Activated CD8-positive, alpha-beta memory T cell treated with anti-CD3 and anti-CD28 coated beads, Interleukin-2, amount 50 U/mL, for 4 hours (primary cell): Measurements from ENCODE around the gene UMAD1.
"Not testable (repeated sequence)": the region's sequence is repeated elsewhere in the genome, so short reads cannot be mapped to it uniquely, and the experiment has no call there.

Source experiments
- DNase-seq: peaks from one replicate; pipeline ENCODE4 v3.0.0-alpha.2; 2020

Gene UMAD1

DNA sequence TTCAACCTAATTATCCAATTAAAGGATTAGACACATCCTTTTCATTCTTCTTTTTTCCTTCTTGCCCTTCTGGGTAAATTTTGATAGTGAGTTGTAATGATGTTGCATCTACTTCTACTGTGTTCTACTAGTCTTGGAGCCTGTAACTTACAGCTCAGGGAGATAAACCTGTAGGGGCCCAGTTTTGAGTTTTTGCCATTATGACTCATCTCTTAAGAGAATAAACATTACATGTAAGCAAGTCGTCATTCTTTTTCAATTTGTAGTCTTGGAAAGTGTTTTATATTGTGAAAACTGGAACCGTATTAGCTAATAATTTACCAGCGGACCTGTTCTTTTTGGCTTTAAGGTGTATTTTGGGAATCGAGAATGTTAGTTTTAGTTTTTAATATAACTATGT, 167.6 kb downstream of the UMAD1 start:
- no peak for DNase-seq

DNA sequence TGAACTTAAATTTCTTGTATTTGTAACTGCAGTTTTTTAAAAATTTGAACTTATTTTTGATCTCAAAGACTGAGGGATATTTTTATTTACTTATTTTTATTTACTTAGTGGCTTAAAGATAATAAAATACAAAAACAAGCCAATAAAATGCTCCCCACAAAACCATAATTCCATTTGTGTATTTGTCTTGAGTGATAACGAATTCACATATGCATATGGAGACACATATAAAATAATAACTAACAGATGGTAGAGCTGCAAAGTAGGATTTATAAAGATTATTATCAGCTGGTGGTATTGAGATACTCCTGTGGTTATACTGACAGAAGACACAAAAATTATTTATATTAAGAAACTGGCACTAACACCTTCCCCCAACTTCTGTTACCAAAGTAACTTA, 168.1 kb downstream of the UMAD1 start:
- DNase-seq: no peak

DNA sequence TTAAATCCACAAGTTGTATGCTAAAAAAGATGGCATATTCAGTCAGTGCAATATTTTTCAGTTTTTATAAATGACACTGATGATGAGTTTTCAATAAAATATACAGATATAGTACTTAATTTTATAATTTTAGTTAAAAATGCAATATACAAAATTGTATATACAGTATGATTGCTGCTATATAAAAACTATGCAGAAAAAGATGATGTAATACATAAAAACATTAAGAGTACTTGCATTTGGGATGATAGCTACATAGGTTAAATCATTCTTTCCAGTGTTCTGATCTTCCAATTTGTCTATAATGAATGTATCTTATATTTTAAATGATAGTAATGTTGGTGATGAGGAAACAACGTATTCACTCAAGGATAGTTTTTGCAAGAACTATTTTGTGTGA, 169.8 kb downstream of the UMAD1 start:
- DNase-seq: no peak

DNA sequence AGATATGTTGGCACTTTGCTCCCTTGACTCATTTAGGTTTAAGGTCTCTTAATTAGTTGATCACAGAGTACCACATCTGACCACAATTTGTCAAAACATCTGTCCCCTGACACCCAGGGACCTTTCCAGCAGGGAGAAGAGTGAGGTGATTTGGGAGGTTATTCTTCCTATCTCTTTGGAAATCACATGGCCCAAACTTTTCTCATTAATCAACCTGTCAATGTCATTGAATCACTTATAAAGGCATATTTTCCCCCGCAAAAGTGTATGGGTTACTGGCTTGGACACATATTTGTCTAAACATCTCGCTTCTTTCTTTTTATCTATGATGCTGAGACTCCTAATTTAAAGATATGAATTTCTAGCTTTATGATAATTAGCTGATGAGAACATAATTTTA, 170.3 kb downstream of the UMAD1 start:
- no peak for DNase-seq

DNA sequence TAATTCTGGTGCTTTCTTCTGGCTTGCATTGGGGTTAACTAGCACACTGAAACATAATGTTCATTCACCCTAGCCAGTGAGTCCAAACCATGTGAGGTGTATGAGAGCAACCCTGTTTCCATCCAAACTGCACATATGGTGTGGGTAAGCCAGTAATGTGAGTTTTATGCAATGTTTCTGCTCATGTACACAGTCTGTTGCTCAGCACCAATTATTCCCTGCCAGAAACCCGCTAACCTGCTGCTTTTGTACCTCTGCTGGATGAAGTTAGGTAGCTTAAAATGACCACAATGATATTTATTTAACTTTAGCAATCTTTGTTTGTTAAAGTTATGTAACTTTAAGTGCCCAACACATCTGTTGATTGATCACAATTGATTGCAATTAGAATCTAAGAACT, 171.6 kb downstream of the UMAD1 start:
- DNase-seq: no peak

DNA sequence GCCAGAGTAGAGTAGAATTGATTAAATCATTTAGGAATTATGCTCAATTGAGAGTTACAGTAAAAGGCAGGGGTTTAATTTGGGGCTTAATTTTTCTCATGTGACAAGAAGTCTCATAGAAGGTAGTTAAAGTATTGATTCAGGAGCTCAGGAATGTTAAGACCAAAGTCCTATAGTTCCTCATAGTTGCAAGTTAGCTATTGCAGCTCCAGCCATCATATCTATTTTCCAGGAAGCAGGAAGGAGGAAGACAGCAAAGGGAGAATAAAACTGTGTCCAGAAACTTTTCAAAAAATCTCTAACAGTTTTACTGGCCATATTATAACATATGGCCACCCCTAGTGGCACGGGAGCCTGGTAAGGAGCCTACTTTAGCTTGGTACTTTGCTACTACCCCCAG, 174.8 kb downstream of the UMAD1 start:
- DNase-seq: no peak

DNA sequence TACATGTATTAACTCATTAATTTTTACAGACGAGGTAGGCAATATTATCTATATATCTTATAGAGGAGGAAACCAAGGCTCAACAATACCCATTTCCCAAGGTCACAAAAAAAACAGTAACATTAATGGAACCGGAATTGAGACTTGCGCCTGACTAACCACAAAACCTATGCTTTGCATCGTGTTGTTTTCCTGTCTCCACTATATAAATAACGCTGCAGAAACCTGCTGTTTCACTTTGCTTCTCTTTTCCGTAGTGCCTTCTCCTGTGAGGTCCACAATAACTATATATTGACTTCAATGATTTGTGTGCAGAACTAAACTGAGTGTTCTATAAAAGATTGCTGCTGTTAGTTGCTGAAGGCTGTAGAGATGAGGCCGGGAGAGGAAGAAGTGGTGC, 175.5 kb downstream of the UMAD1 start:
- no peak for DNase-seq

DNA sequence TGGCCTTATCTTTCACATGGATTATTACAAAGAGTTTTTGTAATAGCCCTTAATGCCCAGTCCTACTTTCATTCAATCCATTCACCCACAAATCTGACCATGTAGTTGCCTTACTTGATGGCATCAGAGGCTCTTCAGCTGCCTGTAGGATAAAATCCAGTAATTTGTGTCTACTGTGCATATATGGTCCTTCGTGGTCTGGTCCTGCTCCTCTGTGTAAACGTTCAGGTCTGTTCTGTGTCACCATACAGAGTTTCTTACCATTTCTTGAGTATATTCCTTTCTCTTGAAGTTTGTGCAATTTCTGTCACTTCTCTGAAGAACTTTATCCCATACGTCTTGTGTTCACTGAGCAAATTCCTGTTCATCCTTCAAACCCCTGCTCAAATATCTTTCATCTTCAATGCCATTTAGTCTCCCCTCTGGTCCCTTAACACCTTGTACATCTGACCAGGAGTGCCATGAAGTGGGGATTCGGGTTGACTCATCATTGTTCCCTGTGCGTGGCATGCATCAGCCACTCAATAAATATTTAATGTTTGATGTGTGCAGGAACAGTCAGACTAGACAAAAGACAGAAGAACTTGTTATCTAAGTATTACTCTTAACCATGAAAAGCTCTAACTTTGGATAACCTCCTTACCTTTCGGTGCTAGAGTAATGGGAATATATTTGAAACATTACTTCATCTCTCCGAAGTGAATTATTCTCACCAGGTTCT, 176.4 kb downstream of the UMAD1 start:
- no peak for DNase-seq

DNA sequence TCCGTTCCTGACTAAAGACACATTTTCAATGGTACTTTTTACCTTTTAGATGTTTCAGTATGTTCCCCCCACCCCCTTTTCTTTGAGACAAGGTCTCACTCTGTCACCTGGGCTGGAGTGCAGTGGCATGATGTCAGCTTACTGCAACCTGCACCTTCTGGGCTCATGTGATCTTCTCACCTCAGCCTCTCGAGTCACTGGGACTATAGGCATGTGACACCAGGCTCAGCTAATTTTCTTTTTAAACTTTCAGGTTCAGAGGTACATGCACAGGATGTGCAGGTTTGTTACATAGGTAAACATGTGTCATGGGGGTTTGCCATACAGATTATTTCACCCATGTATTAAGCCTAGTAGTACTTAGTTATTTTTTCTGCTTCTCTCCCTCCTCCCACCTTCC, 177.2 kb downstream of the UMAD1 start:
- no peak for DNase-seq

DNA sequence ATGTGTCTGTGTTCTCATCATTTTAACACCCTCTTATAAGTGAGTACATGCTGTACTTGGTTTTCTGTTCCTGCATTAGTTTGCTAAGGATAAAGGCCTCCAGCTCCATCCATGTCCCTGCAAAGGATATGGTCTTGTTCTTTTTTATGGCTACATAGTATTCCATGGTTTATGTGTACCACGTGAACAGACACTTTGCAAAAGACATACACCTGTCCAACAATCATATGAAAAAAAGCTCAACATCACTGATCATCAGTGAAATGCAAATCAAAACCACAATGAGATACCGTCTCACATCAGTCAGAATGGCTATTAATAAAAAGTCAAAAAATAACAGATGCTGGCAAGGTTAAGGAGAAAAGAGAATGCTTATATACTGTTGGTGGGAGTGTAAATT, 177.6 kb downstream of the UMAD1 start:
- not testable (repeated sequence) for DNase-seq

DNA sequence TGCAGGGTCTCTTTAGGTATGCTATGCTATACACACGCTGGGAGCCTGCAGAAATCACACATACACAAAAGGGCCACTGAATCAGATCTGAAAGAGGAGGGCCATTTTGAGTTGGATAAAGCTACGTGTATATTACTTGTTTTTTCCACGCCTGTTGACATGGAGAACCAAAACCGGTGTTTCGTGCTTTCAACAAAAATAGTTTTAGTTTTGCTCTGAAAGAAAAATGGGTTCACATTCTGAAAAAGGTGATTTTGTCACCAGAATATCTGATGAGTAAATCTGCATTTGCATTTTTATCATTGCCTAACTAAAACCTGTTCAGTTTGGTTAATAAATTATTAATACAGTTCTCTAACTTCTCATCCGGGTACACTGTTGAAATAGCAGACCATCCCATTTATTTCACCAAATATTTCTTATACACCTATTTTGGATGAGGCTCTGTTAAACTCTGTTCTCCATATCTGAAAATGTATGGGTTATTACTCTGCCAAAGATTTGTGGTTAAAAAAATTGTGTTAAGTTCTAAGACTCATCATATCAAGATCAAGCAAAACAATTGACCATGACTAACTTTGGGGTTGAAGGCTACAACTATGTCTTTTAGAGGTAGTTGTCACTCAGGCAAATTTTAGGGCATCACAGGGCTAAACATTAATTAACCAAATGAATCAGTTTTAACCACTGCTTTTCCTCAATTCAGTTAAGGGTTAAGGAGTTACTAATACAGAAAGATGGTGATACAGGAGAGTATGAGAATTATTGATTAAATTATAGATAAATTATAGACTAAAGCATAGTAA, 179.1 kb downstream of the UMAD1 start:
- DNase-seq: no peak

DNA sequence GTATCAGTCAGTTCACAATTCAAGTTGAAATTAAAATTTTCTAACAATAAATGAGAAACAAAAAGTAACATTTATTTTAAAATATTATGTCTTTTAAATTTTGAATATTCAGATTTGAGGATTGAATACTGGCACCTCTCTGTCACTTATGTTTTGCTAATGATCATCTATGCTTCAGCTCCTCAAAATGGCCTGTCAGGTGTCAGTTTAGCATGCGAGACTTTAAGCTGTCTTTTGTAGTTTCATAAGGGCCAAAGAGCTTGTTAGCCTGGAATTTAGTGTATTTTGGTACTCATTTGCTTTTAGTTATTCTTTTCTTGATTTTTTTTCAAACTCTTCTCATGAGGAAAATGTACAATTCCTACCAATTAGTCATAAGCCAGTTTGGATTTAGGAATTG, 179.9 kb downstream of the UMAD1 start:
- DNase-seq: no peak

DNA sequence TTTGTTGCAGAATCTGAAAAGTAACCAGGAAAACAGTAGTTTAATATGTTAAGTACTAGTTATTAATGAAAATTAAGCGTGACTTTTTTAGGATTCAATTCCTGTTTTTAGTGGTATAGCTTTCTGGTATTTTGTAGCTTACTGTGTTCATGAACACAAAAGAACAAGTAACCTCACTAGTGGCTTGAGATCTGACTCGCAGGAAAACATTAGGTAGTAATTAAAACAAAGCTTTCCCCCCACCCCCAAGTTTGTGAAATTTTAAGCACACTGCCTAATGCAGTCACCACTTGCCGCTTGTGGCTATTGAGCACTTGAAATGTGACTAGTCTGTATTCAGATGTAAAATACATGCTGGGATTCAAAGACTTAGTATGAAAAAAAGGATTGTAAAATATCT, 180.4 kb downstream of the UMAD1 start:
- DNase-seq: no peak

DNA sequence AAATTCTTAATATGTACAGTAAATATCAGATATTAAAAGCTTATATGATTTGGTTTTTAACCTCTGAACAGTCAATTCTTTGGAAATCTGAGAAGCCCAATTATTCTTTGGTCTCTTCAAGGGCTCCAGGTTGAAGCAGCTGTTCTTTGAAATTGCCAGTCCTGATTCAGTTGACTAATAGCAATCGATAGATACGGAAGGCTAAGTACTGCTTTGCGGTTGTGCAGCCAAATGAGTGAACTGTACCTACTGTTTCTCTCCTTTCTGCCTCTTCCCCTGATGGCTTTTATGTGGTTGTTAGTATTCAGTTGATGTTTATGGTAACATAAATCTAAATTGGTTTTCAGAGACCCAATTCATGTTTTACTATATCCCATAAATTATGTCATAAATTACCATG, 181.0 kb downstream of the UMAD1 start:
- no peak for DNase-seq

DNA sequence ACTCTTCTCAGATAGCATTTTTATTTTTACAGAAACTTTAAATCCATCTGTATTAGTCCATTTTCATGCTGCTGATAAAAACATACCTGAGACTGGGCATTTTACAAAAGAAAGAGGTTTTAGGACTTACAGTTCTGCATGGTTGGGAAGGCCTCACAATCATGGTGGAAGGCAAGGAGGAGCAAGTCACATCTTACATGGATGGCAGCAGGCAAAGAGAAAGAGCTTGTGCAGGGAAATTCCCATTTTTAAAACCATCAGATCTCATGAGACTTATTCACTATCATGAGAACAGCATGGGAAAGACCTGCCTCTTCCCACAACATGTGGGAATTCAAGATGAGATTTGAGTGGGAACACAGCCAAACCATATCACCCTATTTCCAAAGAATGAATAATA, 184.7 kb downstream of the UMAD1 start:
- not testable (repeated sequence) for DNase-seq

DNA sequence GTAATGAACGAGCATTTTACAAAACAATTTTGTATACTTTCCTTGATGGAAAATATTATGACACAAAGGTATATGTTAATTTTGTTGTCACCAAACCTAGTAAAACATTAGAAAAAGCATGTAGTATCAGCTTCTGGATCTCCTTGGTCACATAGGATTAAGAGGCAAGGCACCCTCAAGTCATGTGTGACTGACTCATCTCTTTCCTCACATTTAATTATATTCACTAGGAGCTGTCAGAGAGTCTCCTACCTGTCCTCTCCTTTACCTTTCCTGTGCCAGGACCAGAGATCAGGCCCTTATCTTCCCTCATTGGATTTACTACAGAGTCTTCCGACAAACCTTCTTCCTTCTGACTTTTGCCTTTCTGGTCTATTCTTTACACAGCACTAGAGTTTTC, 189.1 kb downstream of the UMAD1 start:
- no peak for DNase-seq

DNA sequence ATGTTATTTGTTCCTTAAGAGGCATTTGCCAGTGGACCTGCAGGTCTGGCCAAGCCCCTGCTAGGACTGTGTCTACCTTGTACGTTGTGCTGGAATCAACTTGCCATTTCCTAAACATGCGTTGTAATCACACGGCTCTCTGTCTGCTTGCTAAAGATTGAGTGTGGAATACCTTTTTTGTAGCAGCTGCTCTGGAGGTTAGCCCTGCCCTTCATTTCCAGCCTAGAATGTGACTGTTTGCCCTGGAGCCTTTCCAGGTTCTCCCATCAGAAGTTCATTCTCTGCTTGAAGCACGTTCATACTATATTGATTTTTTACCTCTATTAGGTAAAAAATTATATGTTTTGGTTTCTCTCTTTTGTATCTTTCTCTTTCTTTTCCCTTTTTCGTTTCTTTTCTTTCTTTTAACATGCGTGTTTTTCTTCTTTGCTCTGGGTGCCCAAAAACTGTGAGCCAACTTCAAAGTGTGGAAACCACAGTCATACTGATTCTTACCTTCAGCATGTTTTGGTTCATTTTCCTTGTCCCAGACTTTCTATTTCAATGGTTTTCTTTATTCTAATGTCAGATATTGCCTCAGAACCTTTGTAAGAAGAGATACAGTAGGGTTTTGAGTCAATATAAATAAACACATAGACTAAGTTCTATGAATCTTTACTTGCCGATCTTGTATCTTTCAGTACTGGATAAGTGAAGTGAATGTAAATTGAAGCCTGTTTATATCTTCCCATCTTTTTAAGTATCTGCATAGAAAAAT, 189.7 kb downstream of the UMAD1 start:
- DNase-seq: no peak

DNA sequence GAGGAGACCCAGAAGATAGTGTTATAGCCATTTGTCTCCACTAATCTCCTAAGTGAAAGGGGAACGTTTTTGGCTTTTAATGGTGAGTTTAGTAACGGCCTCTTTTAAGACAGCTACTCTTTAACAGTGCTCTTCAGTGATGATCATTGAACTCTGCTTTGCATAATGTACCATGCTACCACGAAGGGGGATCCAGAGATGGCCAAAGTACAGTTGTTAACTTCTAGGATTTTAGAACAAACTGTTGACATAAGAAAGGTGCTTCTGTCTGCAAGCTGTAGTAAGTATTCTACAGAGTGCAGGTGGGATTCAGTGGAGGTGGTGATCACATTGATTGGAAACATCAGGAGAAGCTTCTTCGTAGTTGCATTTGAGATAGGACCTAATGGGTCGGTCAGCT, 192.0 kb downstream of the UMAD1 start:
- no peak for DNase-seq

DNA sequence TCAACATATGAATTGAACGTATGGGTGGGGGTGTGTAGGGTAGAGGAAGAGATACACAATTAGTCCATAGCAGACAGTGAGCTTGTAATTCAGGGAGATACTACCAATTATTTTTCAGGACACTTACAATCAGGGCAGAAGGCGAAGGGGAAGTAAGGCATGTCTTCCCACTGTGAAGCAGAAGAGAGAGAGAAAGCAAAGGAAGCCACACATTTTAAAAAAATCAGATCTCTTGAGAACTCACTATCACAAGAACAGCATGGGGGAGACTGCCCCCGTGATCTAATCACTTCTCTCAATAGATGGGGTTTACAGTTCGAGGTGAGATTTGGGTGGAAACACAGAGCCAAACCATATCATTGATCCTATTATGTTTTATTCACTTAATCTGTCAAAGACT, 194.2 kb downstream of the UMAD1 start:
- no peak for DNase-seq

DNA sequence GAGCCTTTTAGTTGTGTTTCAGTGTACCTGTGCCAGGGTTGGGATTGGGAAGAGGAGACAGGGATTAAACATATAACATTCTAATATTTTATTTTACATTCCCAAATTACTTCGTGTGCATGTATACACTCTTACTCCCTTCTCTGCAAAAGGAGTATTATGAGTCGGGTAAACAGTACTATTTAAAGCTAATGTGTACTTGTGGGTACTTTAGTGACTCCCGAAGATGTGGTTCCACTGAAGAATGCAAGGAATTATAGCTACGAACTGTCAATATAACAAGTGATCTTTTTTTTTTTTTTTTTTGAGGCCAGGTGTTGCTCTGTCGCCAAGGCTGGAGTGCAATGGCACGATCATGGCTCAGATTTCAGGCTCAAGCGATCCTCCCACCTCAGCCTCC, 200.5 kb downstream of the UMAD1 start:
- DNase-seq: no peak

DNA sequence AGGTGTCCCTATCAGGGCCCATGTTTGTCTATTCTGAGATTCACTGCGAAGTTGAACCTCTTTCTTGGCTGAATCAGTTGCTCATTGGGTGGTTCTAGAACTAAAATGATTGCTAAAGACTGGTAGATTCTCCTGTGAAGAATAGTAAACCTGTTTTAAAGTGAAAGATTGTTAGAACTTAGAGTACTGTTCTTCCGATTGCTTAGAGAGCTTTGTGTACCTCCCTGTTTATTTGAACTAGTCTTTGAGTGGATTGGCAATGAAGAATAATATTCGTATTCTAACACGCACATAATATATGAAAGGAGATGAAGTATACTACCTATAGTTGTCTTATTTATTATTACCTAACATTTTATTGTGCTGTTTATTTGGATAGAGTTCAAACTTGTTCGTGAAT, 202.7 kb downstream of the UMAD1 start:
- no peak for DNase-seq

DNA sequence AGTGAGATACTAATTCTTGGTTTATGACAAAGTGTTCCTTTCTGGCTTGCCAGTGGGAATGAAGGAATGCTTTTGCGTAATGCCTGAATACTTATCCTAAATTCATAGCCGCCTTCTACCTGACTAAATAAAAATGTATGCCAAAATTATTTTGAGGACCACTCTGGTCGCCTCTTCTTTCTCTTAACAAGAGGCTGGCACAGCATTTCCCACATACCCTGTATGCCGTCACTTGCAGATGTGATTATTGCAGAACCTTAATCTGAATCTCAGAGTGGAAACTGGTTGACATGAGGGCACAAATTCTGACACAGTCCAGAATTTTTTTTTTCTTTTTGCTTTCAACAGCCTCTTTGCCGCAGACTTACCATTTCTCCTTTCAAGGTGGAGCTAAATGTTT, 203.4 kb downstream of the UMAD1 start:
- DNase-seq: no peak

DNA sequence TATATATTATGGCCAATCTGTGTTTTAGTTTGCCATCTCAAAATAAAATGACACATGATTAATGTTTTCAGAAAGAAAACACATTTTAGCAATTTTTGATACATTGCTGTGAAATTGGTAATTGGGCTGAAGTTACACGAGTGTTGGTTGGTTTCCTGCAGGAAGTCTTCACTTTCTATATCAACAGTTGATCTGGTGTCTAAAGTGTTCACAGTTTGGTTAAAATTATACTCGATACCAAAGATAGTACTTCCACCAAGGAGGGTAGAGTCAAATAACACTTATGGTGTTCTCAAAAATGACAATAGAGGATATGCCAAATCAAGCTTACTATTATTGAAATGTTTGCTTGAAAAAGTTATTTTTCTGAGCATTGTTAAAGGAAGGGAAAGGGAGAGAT, 207.7 kb downstream of the UMAD1 start:
- no peak for DNase-seq

DNA sequence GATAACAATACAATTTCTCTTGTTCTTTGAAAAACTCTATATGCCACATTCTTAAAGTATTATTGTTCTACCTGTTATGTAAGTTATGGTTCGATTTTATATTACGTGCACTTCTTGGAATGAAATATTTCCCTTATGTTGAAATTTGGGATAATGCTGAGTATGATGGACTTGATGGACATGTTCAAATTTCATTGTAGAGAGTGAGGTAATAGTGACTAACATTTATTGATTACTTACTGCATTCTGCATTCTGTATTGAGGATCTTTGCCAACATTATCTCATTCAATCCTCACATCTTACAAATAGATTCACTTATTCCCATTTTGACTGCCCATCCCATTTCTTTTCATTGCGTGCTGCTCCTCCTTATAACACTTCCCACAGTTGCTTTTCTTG, 208.3 kb downstream of the UMAD1 start:
- no peak for DNase-seq
